WTC11 (cell line): ENCODE measurements around the gene ATPAF2. TPM values are rescaled to one million over a fixed set of nuclear protein-coding genes. Genes with fewer than 3 reads are reported as not detected.

Experiments
- ATAC-seq: fragments of 200-7000 bp; cut with Tn5 transposase; 2 replicates; pipeline ENCODE4 v1.10.0; 2021; ENCODE audit warnings: mild to moderate bottlenecking, moderate library complexity
- CTCF ChIA-PET: fragments of 300-600 bp; sonication (Branson Sonifier 250); formaldehyde crosslinking; loops from one replicate; lab custom pipeline; 2021; ENCODE audit warnings: antibody characterized with exemption; lab: Charles Lee
- POLR2A ChIA-PET: fragments of 350-600 bp; sonication (Branson Sonifier 250); formaldehyde crosslinking; loops from one replicate; lab custom pipeline; 2021; ENCODE audit warnings: antibody characterized with exemption; lab: Charles Lee
- DNase-seq: peaks from one replicate; pipeline ENCODE4 v3.0.0; 2021; ENCODE audit warnings: low spot score
- H3K27ac Mint-ChIP-seq: 2 replicates; pipeline ENCODE4 v1.8.0; 2021; ENCODE audit warnings: mixed read lengths
- H3K27me3 Mint-ChIP-seq: 2 replicates; pipeline ENCODE4 v1.8.0; 2021; ENCODE audit warnings: low read depth, mild to moderate bottlenecking, moderate library complexity, mixed read lengths
- H3K36me3 Mint-ChIP-seq: 2 replicates; pipeline ENCODE4 v1.8.0; 2021; ENCODE audit warnings: mixed read lengths
- H3K4me1 Mint-ChIP-seq: 2 replicates; pipeline ENCODE4 v1.8.0; 2022; ENCODE audit warnings: mixed read lengths
- H3K4me3 Mint-ChIP-seq: 2 replicates; pipeline ENCODE4 v1.8.0; 2021; ENCODE audit warnings: mild to moderate bottlenecking, moderate library complexity, mixed read lengths
- H3K9me3 Mint-ChIP-seq: 2 replicates; pipeline ENCODE4 v1.8.0; 2021; ENCODE audit warnings: mixed read lengths
- EMX1 ChIP-seq: fragments of 250-450 bp; sonication (Bioruptor Pico); IDR thresholded peaks from 2 replicates; pipeline ENCODE4 v1.8.0; 2021; ENCODE audit warnings: mild to moderate bottlenecking
- FOXP1 ChIP-seq: sonication (generic); formaldehyde crosslinking; IDR thresholded peaks from 2 replicates; pipeline ENCODE4 v1.8.0; 2022; ENCODE audit warnings: missing genetic modification reagents, mild to moderate bottlenecking, moderate library complexity, borderline replicate concordance
- IRF2 ChIP-seq: sonication (generic); formaldehyde crosslinking; IDR thresholded peaks from 2 replicates; pipeline ENCODE4 v1.8.0; 2022; ENCODE audit warnings: low read depth, missing genetic modification reagents, borderline replicate concordance
- MYBL2 ChIP-seq: sonication (generic); formaldehyde crosslinking; IDR thresholded peaks from 2 replicates; pipeline ENCODE4 v1.8.1; 2023; ENCODE audit warnings: mild to moderate bottlenecking, moderate library complexity, missing genetic modification reagents
- NFATC4 ChIP-seq: fragments of 250-450 bp; sonication (Bioruptor Pico); IDR thresholded peaks from 2 replicates; pipeline ENCODE4 v1.9.0; 2021; ENCODE audit warnings: mild to moderate bottlenecking
- SP1 ChIP-seq: sonication (generic); formaldehyde crosslinking; conservative IDR thresholded peaks from 2 replicates; pipeline ENCODE4 v1.8.1; 2022; ENCODE audit warnings: missing genetic modification reagents
- total RNA-seq: library from RNA; stranded (reverse); gene quantifications from 3 replicates; pipeline ENCODE4 v1.2.3, GENCODE V29; 2021
- TF ChIP-seq, protein P1 (sequence below): sonication (generic); formaldehyde crosslinking; IDR thresholded peaks from 2 replicates; pipeline ENCODE4 v1.8.0; 2022; ENCODE audit warnings: mild to moderate bottlenecking, missing genetic modification reagents
- TF ChIP-seq, protein P2 (sequence below): sonication (generic); formaldehyde crosslinking; conservative IDR thresholded peaks from 2 replicates; pipeline ENCODE4 v1.8.1; 2022; ENCODE audit warnings: mild to moderate bottlenecking, missing genetic modification reagents
- TF ChIP-seq, protein P3 (sequence below): fragments of 200-600 bp; IDR thresholded peaks from 2 replicates; pipeline ENCODE4 v1.8.0; 2022; ENCODE audit warnings: antibody characterized with exemption
- TF ChIP-seq, protein P4 (sequence below): sonication (generic); formaldehyde crosslinking; IDR thresholded peaks from 2 replicates; pipeline ENCODE4 v1.8.0; 2022; ENCODE audit warnings: mild to moderate bottlenecking, missing genetic modification reagents
- TF ChIP-seq, protein P5 (sequence below): sonication (generic); formaldehyde crosslinking; IDR thresholded peaks from 2 replicates; pipeline ENCODE4 v1.8.0; 2023; ENCODE audit warnings: mild to moderate bottlenecking, missing genetic modification reagents
- TF ChIP-seq, protein P6 (sequence below): sonication (generic); formaldehyde crosslinking; IDR thresholded peaks from 2 replicates; pipeline ENCODE4 v1.8.1; 2022; ENCODE audit warnings: mild to moderate bottlenecking, moderate library complexity, missing genetic modification reagents
- TF ChIP-seq, protein P7 (sequence below): sonication (generic); formaldehyde crosslinking; IDR thresholded peaks from 2 replicates; pipeline ENCODE4 v1.8.0; 2023; ENCODE audit warnings: missing genetic modification reagents, mild to moderate bottlenecking, borderline replicate concordance

ATPAF2 gene
- total RNA-seq, 1 experiment from 2014 or later = 33.5 TPM

DNA sequence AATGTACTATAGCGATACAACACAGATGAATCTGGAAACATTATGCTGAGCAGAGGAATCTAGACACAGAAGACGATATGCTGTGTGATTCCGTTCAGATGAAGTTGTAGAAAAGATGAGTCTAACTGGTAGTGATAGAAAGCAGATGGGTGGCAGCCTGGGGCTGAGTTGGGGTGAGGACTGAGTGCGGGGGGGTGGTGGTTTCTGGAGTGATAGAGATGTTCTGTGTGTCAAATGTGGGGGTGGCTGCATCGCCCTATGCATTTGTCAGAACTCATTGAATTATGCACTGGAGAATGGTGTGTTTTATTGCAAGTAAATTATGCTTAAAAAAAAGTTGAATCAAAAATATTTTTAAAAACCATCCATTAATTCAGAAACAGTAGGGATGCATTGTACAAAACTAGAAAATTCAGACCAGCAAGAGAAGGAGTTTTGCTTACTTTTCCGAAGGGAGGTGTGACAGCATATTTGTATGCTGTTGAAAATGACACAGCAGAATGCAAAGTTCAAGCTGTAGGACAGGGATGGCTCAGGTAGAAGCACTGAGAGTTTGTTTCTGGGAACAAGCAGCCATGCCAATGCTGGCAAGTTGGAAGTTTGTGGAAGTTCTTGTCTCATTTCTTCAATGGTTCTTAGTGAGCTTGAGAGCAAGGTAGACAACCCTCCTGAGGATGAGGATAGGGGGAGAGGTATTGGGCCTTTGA lies 35.8 kb upstream of the ATPAF2 start (continued):
- TF ChIP-seq, protein P1, sequence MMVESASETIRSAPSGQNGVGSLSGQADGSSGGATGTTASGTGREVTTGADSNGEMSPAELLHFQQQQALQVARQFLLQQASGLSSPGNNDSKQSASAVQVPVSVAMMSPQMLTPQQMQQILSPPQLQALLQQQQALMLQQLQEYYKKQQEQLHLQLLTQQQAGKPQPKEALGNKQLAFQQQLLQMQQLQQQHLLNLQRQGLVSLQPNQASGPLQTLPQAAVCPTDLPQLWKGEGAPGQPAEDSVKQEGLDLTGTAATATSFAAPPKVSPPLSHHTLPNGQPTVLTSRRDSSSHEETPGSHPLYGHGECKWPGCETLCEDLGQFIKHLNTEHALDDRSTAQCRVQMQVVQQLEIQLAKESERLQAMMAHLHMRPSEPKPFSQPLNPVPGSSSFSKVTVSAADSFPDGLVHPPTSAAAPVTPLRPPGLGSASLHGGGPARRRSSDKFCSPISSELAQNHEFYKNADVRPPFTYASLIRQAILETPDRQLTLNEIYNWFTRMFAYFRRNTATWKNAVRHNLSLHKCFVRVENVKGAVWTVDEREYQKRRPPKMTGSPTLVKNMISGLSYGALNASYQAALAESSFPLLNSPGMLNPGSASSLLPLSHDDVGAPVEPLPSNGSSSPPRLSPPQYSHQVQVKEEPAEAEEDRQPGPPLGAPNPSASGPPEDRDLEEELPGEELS (CRISPR knock-in tag) = no peak
- TF ChIP-seq, protein P2, sequence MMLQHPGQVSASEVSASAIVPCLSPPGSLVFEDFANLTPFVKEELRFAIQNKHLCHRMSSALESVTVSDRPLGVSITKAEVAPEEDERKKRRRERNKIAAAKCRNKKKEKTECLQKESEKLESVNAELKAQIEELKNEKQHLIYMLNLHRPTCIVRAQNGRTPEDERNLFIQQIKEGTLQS = no peak
- TF ChIP-seq, protein P3, sequence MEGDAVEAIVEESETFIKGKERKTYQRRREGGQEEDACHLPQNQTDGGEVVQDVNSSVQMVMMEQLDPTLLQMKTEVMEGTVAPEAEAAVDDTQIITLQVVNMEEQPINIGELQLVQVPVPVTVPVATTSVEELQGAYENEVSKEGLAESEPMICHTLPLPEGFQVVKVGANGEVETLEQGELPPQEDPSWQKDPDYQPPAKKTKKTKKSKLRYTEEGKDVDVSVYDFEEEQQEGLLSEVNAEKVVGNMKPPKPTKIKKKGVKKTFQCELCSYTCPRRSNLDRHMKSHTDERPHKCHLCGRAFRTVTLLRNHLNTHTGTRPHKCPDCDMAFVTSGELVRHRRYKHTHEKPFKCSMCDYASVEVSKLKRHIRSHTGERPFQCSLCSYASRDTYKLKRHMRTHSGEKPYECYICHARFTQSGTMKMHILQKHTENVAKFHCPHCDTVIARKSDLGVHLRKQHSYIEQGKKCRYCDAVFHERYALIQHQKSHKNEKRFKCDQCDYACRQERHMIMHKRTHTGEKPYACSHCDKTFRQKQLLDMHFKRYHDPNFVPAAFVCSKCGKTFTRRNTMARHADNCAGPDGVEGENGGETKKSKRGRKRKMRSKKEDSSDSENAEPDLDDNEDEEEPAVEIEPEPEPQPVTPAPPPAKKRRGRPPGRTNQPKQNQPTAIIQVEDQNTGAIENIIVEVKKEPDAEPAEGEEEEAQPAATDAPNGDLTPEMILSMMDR = no peak
- TF ChIP-seq, protein P4, sequence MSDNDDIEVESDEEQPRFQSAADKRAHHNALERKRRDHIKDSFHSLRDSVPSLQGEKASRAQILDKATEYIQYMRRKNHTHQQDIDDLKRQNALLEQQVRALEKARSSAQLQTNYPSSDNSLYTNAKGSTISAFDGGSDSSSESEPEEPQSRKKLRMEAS = no peak
- no peak for TF ChIP-seq EMX1 (CRISPR knock-in tag)
- no peak for TF ChIP-seq FOXP1 (CRISPR knock-in tag)
- TF ChIP-seq, all 79 proteins: peak for 0

DNA sequence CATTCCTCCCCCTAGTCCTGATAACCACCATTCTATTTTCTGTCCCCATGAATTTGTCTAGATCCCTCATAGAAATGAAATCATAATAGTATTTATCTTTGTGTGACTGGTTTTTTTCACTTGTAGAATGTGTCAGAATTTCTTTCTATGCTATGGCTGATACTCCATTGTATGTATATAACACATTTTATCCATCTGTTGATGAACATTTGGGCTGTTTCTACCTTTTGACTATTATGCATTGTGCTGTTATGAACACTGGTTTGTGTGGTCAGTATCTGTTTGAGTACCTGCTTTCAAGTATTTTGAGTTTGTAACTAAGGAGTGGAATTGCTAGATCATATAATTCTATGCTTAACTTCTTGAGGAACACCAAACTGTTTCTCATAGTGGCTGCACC lies 32.8 kb upstream of the ATPAF2 start:
- Mint-ChIP-seq H3K4me1 (peaks cover 5% of the 10 kb centered on the region), H3K36me3 (no peaks in the 10 kb centered on the region), H3K4me3 (no peak overlapping the region), H3K27me3 (peaks cover 4% of the 10 kb centered on the region; the same call in 1 of the 2 replicates), H3K27ac (no peak overlapping the region), H3K9me3 (no peaks in the 10 kb centered on the region)
- TF ChIP-seq, protein P5, sequence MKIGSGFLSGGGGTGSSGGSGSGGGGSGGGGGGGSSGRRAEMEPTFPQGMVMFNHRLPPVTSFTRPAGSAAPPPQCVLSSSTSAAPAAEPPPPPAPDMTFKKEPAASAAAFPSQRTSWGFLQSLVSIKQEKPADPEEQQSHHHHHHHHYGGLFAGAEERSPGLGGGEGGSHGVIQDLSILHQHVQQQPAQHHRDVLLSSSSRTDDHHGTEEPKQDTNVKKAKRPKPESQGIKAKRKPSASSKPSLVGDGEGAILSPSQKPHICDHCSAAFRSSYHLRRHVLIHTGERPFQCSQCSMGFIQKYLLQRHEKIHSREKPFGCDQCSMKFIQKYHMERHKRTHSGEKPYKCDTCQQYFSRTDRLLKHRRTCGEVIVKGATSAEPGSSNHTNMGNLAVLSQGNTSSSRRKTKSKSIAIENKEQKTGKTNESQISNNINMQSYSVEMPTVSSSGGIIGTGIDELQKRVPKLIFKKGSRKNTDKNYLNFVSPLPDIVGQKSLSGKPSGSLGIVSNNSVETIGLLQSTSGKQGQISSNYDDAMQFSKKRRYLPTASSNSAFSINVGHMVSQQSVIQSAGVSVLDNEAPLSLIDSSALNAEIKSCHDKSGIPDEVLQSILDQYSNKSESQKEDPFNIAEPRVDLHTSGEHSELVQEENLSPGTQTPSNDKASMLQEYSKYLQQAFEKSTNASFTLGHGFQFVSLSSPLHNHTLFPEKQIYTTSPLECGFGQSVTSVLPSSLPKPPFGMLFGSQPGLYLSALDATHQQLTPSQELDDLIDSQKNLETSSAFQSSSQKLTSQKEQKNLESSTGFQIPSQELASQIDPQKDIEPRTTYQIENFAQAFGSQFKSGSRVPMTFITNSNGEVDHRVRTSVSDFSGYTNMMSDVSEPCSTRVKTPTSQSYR (CRISPR knock-in tag) = no peak
- TF ChIP-seq, protein P6, sequence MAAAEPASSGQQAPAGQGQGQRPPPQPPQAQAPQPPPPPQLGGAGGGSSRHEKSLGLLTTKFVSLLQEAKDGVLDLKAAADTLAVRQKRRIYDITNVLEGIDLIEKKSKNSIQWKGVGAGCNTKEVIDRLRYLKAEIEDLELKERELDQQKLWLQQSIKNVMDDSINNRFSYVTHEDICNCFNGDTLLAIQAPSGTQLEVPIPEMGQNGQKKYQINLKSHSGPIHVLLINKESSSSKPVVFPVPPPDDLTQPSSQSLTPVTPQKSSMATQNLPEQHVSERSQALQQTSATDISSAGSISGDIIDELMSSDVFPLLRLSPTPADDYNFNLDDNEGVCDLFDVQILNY = no peak
- TF ChIP-seq, protein P7, sequence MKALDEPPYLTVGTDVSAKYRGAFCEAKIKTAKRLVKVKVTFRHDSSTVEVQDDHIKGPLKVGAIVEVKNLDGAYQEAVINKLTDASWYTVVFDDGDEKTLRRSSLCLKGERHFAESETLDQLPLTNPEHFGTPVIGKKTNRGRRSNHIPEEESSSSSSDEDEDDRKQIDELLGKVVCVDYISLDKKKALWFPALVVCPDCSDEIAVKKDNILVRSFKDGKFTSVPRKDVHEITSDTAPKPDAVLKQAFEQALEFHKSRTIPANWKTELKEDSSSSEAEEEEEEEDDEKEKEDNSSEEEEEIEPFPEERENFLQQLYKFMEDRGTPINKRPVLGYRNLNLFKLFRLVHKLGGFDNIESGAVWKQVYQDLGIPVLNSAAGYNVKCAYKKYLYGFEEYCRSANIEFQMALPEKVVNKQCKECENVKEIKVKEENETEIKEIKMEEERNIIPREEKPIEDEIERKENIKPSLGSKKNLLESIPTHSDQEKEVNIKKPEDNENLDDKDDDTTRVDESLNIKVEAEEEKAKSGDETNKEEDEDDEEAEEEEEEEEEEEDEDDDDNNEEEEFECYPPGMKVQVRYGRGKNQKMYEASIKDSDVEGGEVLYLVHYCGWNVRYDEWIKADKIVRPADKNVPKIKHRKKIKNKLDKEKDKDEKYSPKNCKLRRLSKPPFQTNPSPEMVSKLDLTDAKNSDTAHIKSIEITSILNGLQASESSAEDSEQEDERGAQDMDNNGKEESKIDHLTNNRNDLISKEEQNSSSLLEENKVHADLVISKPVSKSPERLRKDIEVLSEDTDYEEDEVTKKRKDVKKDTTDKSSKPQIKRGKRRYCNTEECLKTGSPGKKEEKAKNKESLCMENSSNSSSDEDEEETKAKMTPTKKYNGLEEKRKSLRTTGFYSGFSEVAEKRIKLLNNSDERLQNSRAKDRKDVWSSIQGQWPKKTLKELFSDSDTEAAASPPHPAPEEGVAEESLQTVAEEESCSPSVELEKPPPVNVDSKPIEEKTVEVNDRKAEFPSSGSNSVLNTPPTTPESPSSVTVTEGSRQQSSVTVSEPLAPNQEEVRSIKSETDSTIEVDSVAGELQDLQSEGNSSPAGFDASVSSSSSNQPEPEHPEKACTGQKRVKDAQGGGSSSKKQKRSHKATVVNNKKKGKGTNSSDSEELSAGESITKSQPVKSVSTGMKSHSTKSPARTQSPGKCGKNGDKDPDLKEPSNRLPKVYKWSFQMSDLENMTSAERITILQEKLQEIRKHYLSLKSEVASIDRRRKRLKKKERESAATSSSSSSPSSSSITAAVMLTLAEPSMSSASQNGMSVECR (CRISPR knock-in tag) = no peak
- TF ChIP-seq NFATC4 (CRISPR knock-in tag) (no peak), IRF2 (CRISPR knock-in tag) (no peak), SP1 (CRISPR knock-in tag) (no peak), MYBL2 (no peak)
- ATAC-seq = no peak
- ChIA-PET POLR2A (no interaction called here), CTCF (no interaction called here)
- DNase-seq = no peak
